Endothelial cell of umbilical vein (primary cell): ENCODE results near the gene RNU2-63P. TPM values are rescaled to one million over a fixed set of nuclear protein-coding genes. Genes with fewer than 3 reads are reported as not detected.

ENCODE experiments used
- BruUV-seq: library from RNA; stranded (reverse); fragments of 400-500 nt; replicated peaks from 2 replicates; lab custom pipeline; 2021; lab: Mats Ljungman, UMichigan
- CTCF ChIA-PET: fragments of 300-600, 350-600 bp; sonication (Branson Sonifier 250); formaldehyde crosslinking; loops from one replicate; lab custom pipeline; 2021; ENCODE audit warnings: antibody characterized with exemption, inconsistent platforms; lab: Charles Lee
- POLR2A ChIA-PET: fragments of 300-600, 350-600 bp; sonication (Branson Sonifier 250); formaldehyde crosslinking; loops from one replicate; lab custom pipeline; 2021; ENCODE audit warnings: antibody characterized with exemption, inconsistent platforms; lab: Charles Lee
- DNase-seq: peaks from one replicate; pipeline ENCODE4 v3.0.0-alpha.2; 2011; ENCODE audit warnings: low read depth, low spot score
- FAIRE-seq: peaks from 2 replicates; lab custom pipeline; 2011; peaks lifted over from hg19 to GRCh38; lab: Jason Lieb, UNC
- H2AFZ ChIP-seq: 2 replicates; pipeline ENCODE4 v1.6.0; 2012; ENCODE audit warnings: low read depth, low read length, control low read depth, inconsistent platforms
- H3K27ac ChIP-seq: 2 replicates; pipeline ENCODE4 v1.5.1; 2011; ENCODE audit warnings: low read depth, mild to moderate bottlenecking, control low read depth, low read length, moderate library complexity; ENCODE audit not compliant: insufficient read depth
- H3K27me3 ChIP-seq, 2 experiments: 2 replicates each; pipeline versions ENCODE4 v1.6.0 to v1.6.1; 2011; ENCODE audit warnings: low read length in 2 of 2, mixed read lengths in 1 of 2; ENCODE audit not compliant: control insufficient read depth in 2 of 2, insufficient read depth in 2 of 2
- H3K36me3 ChIP-seq, 2 experiments: 2 replicates in 1 of 2; 3 replicates in 1 of 2; pipeline ENCODE4 v1.5.1; 2011; ENCODE audit warnings: low read length in 2 of 2, mild to moderate bottlenecking in 1 of 2, moderate library complexity in 1 of 2; ENCODE audit not compliant: control insufficient read depth in 2 of 2, insufficient read depth in 2 of 2; ENCODE audit errors: extremely low read depth in 1 of 2
- H3K4me1 ChIP-seq: 3 replicates; pipeline ENCODE4 v1.5.1; 2011; ENCODE audit warnings: mild to moderate bottlenecking, low read length; ENCODE audit not compliant: control insufficient read depth, insufficient read depth; ENCODE audit errors: extremely low read depth
- H3K4me2 ChIP-seq: 2 replicates; pipeline ENCODE4 v1.6.1; 2011; ENCODE audit warnings: low read length, control low read depth, mixed read lengths; ENCODE audit not compliant: insufficient read depth
- H3K4me3 ChIP-seq, 3 experiments: fragments of 200-600 bp in 1 of 3; sonication (generic), shearing (Covaris generic) in 1 of 3; replicated peaks in 1 of 3; 2 replicates each; pipeline ENCODE4 v1.5.1; 2011 to 2016; ENCODE audit warnings: control low read depth in 3 of 3, low read length in 3 of 3, mild to moderate bottlenecking in 2 of 3, inconsistent platforms in 1 of 3, low read depth in 1 of 3, moderate library complexity in 1 of 3; ENCODE audit not compliant: insufficient read depth in 1 of 3
- H3K79me2 ChIP-seq: 2 replicates; pipeline ENCODE4 v1.6.0; 2012; ENCODE audit warnings: low read length, inconsistent platforms; ENCODE audit not compliant: control insufficient read depth, insufficient read depth
- H3K9ac ChIP-seq: replicated peaks from 2 replicates; pipeline ENCODE3; 2011; ENCODE audit warnings: low read length, control low read depth; ENCODE audit not compliant: insufficient read depth; ENCODE audit errors: extremely low read depth
- H3K9me1 ChIP-seq: replicated peaks from 3 replicates; pipeline ENCODE4 v1.6.0; 2011; ENCODE audit warnings: mild to moderate bottlenecking, low read length; ENCODE audit not compliant: control insufficient read depth, insufficient read depth; ENCODE audit errors: extremely low read depth
- H3K9me3 ChIP-seq: replicated peaks from 2 replicates; pipeline ENCODE4 v1.5.1; 2012; ENCODE audit warnings: low read length, inconsistent platforms; ENCODE audit not compliant: control insufficient read depth, insufficient read depth
- H4K20me1 ChIP-seq: replicated peaks from 2 replicates; pipeline ENCODE3; 2011; ENCODE audit warnings: mild to moderate bottlenecking, low read length; ENCODE audit not compliant: control insufficient read depth, insufficient read depth; ENCODE audit errors: extremely low read depth
- CTCF ChIP-seq, 2 donors: IDR thresholded peaks; 1 replicate in 1 of 2; 2 replicates in 1 of 2; pipeline ENCODE4 v1.5.1; 2011; ENCODE audit warnings: low read length in 2 of 2, mild to moderate bottlenecking in 2 of 2, moderate library complexity in 2 of 2, control low read depth in 1 of 2, inconsistent platforms in 1 of 2, low read depth in 1 of 2; ENCODE audit not compliant: insufficient read depth in 1 of 2; ENCODE audit errors: extremely low read depth in 1 of 2
- EZH2 ChIP-seq: IDR thresholded peaks from 2 replicates; pipeline ENCODE4 v1.6.1; 2012; ENCODE audit warnings: borderline replicate concordance, low read depth, mild to moderate bottlenecking, moderate library complexity, low read length, inconsistent platforms; ENCODE audit not compliant: severe bottlenecking
- FOS ChIP-seq: IDR thresholded peaks from 2 replicates; pipeline ENCODE4 v1.6.1; 2011; ENCODE audit warnings: mild to moderate bottlenecking, low read length, moderate library complexity, borderline replicate concordance; ENCODE audit not compliant: insufficient read depth
- GATA2 ChIP-seq: IDR thresholded peaks from 2 replicates; pipeline ENCODE4 v1.7.0; 2011; ENCODE audit warnings: low read depth, mild to moderate bottlenecking, moderate library complexity, mixed read lengths, low read length; ENCODE audit not compliant: insufficient read length, insufficient read depth
- JUN ChIP-seq: IDR thresholded peaks from 2 replicates; pipeline ENCODE4 v1.6.1; 2011; ENCODE audit warnings: borderline replicate concordance, low read depth; ENCODE audit not compliant: insufficient read length, insufficient read depth
- MAX ChIP-seq: IDR thresholded peaks from 2 replicates; pipeline ENCODE4 v1.6.1; 2011; ENCODE audit not compliant: insufficient read depth, insufficient read length
- MYC ChIP-seq: IDR thresholded peaks from one replicate; pipeline ENCODE4 v1.6.1; 2011; ENCODE audit warnings: mild to moderate bottlenecking, low read depth, low read length
- POLR2A ChIP-seq: IDR thresholded peaks from 2 replicates; pipeline ENCODE4 v1.6.1; 2012; ENCODE audit warnings: low read depth, mild to moderate bottlenecking, control low read depth, low read length
- POLR2AphosphoS5 ChIP-seq: IDR thresholded peaks from 2 replicates; pipeline ENCODE4 v1.6.1; 2012; ENCODE audit warnings: low read depth, mild to moderate bottlenecking, control low read depth, low read length, moderate library complexity; ENCODE audit not compliant: insufficient read depth
- dilution Hi-C: fragments of 300-500 bp; cut with MboI; formaldehyde crosslinking; loops from one replicate; pipeline ENCODE4 v1.15.0; 2019; ENCODE audit warnings: low sequenced_read_pairs; ENCODE audit not compliant: extremely low pct_ligation_motif_present
- intact Hi-C: fragments of 100-400 bp; cut with micrococcal nuclease; formaldehyde crosslinking; loops from one replicate; pipeline ENCODE4 v1.10.0; 2022
- polyA plus RNA-seq, 4 experiments: library from polyadenylated mRNA; depleted of rRNA in 3 of 4; stranded (reverse) in 3 of 4; unstranded in 1 of 4; fragments of >200 nt; gene quantifications; 2 replicates each; pipeline versions ENCODE4 v1.2.1 to v1.2.3, GENCODE V29; 2011 to 2012; ENCODE audit warnings: missing spikeins in 1 of 4
- total RNA-seq: library from RNA; stranded (reverse); gene quantifications from 2 replicates; pipeline ENCODE4 v1.2.3, GENCODE V29; 2021

RNU2-63P gene
- total and polyA plus RNA-seq, 2 donors (not counting 3 experiments of a cell fraction or from before 2014, with no cell fraction given), result not detected

GRCh38 chr2:88036182-88036581, 19.8 kb upstream of the RNU2-63P start:
- ChIA-PET CTCF (interaction anchor here (1.6 kb wide), 1 partner anchor 24 kb away, joined by 6 read pairs; no protein-coding TSS in a partner anchor), POLR2A (no interaction called here)
- Histone ChIP-seq H3K27me3 (no peaks in the 10 kb centered on the region), H3K36me3 (peaks cover 1 to 5% of the 10 kb centered on the region in 2 experiments), H3K4me3 (no peak overlapping the region), H3K79me2 (no peaks in the 10 kb centered on the region), H3K9me1 (no peaks in the 10 kb centered on the region), H3K9ac (no peak overlapping the region), H2AFZ (no peak overlapping the region), H3K4me2 (no peak overlapping the region), H3K4me1 (peaks cover 9% of the 10 kb centered on the region), H3K27ac (no peak overlapping the region), H4K20me1 (no peaks in the 10 kb centered on the region), H3K9me3 (no peaks in the 10 kb centered on the region)
- dilution Hi-C loops (no loop called here), intact Hi-C loops (no loop called here)
- DNase-seq (no peak), FAIRE-seq (no peak)
- no TSS peak for BruUV-seq
- TF ChIP-seq POLR2AphosphoS5, result no peak
- no peak for TF ChIP-seq MAX
- TF ChIP-seq EZH2, result no peak
- no peak for TF ChIP-seq FOS
- no peak for TF ChIP-seq CTCF (IDR thresholded peaks at IDR 0.05; ENCODE audit: extremely low read depth in 1 of 2, insufficient read depth in 1 of 2, low read depth in 1 of 2, low read length in 2 of 2)
- no peak for TF ChIP-seq GATA2
- no peak for TF ChIP-seq POLR2A
- TF ChIP-seq MYC, result no peak
- TF ChIP-seq JUN, result no peak
